Prostate gland (tissue), 2 donors: ENCODE data around the gene EPB41L1.

Experiments
- CTCF ChIP-seq, 4 experiments: fragments of 200-600 bp in 2 of 4; fragments of 450-650 bp in 2 of 4; sonication (generic) in 2 of 4; IDR thresholded peaks; 1 replicate in 3 of 4; 2 replicates in 1 of 4; pipeline ENCODE4 v1.5.1; 2016 to 2019; ENCODE audit warnings: antibody characterized with exemption in 4 of 4, mild to moderate bottlenecking in 2 of 4, moderate library complexity in 2 of 4
- POLR2A ChIP-seq: fragments of 450-650 bp; IDR thresholded peaks from one replicate; pipeline ENCODE4 v1.6.1; 2016; ENCODE audit warnings: antibody characterized with exemption, mild to moderate bottlenecking
- POLR2AphosphoS5 ChIP-seq: sonication (generic); formaldehyde crosslinking; IDR thresholded peaks from one replicate; pipeline ENCODE4 v1.6.1; 2017; ENCODE audit warnings: antibody characterized with exemption

- TF ChIP-seq CTCF (IDR thresholded peaks at IDR 0.05) (no peak), POLR2A (no peak), POLR2AphosphoS5 (no peak)
Measured at GRCh38 chr20:36177716-36178115, 23.2 kb downstream of the EPB41L1 start.
